ENCODE results near the gene HCN3.

DNA sequence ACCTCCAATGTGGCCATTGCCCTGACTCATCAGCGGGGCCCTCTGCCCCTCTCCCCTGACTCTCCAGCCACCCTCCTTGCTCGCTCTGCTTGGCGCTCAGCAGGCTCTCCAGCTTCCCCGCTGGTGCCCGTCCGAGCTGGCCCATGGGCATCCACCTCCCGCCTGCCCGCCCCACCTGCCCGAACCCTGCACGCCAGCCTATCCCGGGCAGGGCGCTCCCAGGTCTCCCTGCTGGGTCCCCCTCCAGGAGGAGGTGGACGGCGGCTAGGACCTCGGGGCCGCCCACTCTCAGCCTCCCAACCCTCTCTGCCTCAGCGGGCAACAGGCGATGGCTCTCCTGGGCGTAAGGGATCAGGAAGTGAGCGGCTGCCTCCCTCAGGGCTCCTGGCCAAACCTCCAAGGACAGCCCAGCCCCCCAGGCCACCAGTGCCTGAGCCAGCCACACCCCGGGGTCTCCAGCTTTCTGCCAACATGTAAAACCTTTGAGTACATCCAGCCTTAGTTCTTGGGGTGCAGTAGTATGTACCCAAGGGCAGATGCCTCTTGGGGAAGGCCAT, 10.8 kb downstream of the HCN3 start:
- TF ChIP-seq, protein P1, sequence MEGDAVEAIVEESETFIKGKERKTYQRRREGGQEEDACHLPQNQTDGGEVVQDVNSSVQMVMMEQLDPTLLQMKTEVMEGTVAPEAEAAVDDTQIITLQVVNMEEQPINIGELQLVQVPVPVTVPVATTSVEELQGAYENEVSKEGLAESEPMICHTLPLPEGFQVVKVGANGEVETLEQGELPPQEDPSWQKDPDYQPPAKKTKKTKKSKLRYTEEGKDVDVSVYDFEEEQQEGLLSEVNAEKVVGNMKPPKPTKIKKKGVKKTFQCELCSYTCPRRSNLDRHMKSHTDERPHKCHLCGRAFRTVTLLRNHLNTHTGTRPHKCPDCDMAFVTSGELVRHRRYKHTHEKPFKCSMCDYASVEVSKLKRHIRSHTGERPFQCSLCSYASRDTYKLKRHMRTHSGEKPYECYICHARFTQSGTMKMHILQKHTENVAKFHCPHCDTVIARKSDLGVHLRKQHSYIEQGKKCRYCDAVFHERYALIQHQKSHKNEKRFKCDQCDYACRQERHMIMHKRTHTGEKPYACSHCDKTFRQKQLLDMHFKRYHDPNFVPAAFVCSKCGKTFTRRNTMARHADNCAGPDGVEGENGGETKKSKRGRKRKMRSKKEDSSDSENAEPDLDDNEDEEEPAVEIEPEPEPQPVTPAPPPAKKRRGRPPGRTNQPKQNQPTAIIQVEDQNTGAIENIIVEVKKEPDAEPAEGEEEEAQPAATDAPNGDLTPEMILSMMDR (conservative IDR thresholded peaks at IDR 0.05; ENCODE audit: low read depth, low read length) = no peak
- no peak for TF ChIP-seq EZH2 (IDR thresholded peaks at IDR 0.05; ENCODE audit: borderline replicate concordance, low read depth, low read length, poor library complexity, severe bottlenecking)
